IMR-90 (cell line): ENCODE measurements around the gene AHR. TPM values are rescaled to one million over a fixed set of nuclear protein-coding genes. Genes with fewer than 3 reads are reported as not detected.

Experiments used
- ATAC-seq: fragments of 200-7000 bp; cut with Tn5 transposase; 2 replicates; pipeline ENCODE4 v1.9.1; 2020; ENCODE audit warnings: low read depth, mild to moderate bottlenecking, moderate library complexity
- BruUV-seq: library from RNA; stranded (reverse); fragments of 400-500 nt; replicated peaks from 2 replicates; lab custom pipeline; 2021; lab: Mats Ljungman, UMichigan
- CTCF ChIA-PET: fragments of 300-600 bp; formaldehyde crosslinking; extraction: SDS; loops from one replicate; lab custom pipeline; 2021; ENCODE audit warnings: antibody characterized with exemption; lab: Yijun Ruan, JAX
- POLR2A ChIA-PET: fragments of 300-600 bp; sonication (Branson Sonifier 250); formaldehyde crosslinking; loops from one replicate; lab custom pipeline; 2022; ENCODE audit warnings: antibody characterized with exemption; ENCODE audit not compliant: unreplicated experiment; lab: Charles Lee
- DNase-seq: peaks from one replicate; pipeline ENCODE4 v3.0.0; 2013
- H2AFZ ChIP-seq: replicated peaks from 2 replicates; pipeline ENCODE3; 2013; ENCODE audit warnings: low read length, mild to moderate bottlenecking; ENCODE audit not compliant: poor library complexity
- H2AK5ac ChIP-seq: 2 replicates; pipeline ENCODE4 v1.6.1; 2013; ENCODE audit warnings: low read depth, low read length, inconsistent platforms
- H2AK9ac ChIP-seq: replicated peaks from 2 replicates; pipeline ENCODE3; 2013; ENCODE audit warnings: mild to moderate bottlenecking, low read depth, low read length, moderate library complexity; ENCODE audit not compliant: poor library complexity
- H2BK120ac ChIP-seq: 2 replicates; pipeline ENCODE4 v1.6.1; 2013; ENCODE audit warnings: low read depth, low read length, inconsistent platforms
- H2BK15ac ChIP-seq: 3 replicates; pipeline ENCODE4 v1.6.1; 2013; ENCODE audit warnings: low read depth, low read length, inconsistent platforms
- H2BK20ac ChIP-seq: 2 replicates; pipeline ENCODE4 v1.6.1; 2013; ENCODE audit warnings: low read depth, mild to moderate bottlenecking, inconsistent platforms, low read length, moderate library complexity
- H2BK5ac ChIP-seq: 2 replicates; pipeline ENCODE4 v1.6.1; 2013; ENCODE audit warnings: mild to moderate bottlenecking, low read depth, low read length, inconsistent platforms; ENCODE audit not compliant: poor library complexity, severe bottlenecking
- H3K14ac ChIP-seq: replicated peaks from 2 replicates; pipeline ENCODE4 v1.6.1; 2013; ENCODE audit warnings: low read depth, low read length, inconsistent platforms
- H3K18ac ChIP-seq: 2 replicates; pipeline ENCODE4 v1.6.1; 2013; ENCODE audit warnings: low read depth, low read length, control low read depth
- H3K23ac ChIP-seq: 2 replicates; pipeline ENCODE4 v1.6.1; 2013; ENCODE audit warnings: low read depth, low read length, inconsistent platforms
- H3K27ac ChIP-seq: 2 replicates; pipeline ENCODE4 v1.5.1; 2013; ENCODE audit warnings: mild to moderate bottlenecking, control low read depth, low read length; ENCODE audit not compliant: insufficient read depth
- H3K27me3 ChIP-seq: 2 replicates; pipeline ENCODE4 v1.6.1; 2013; ENCODE audit warnings: low read length; ENCODE audit not compliant: control insufficient read depth, insufficient read depth
- H3K36me3 ChIP-seq: 2 replicates; pipeline ENCODE4 v1.6.1; 2013; ENCODE audit warnings: low read length, mixed read lengths; ENCODE audit not compliant: control insufficient read depth, insufficient read depth
- H3K4ac ChIP-seq: 2 replicates; pipeline ENCODE4 v1.6.1; 2013; ENCODE audit warnings: low read depth, low read length, inconsistent platforms
- H3K4me1 ChIP-seq: 2 replicates; pipeline ENCODE4 v1.6.1; 2013; ENCODE audit warnings: low read length, mixed read lengths; ENCODE audit not compliant: control insufficient read depth, insufficient read depth
- H3K4me2 ChIP-seq: 2 replicates; pipeline ENCODE4 v1.6.1; 2013; ENCODE audit warnings: low read depth, mild to moderate bottlenecking, control low read depth, low read length, moderate library complexity
- H3K4me3 ChIP-seq: 2 replicates; pipeline ENCODE4 v1.5.1; 2013; ENCODE audit warnings: low read depth, mild to moderate bottlenecking, control low read depth, low read length, moderate library complexity; ENCODE audit not compliant: insufficient read depth
- H3K56ac ChIP-seq: 2 replicates; pipeline ENCODE4 v1.6.1; 2013; ENCODE audit warnings: low read length, inconsistent platforms; ENCODE audit not compliant: insufficient read depth; ENCODE audit errors: extremely low read depth
- H3K79me1 ChIP-seq, 2 experiments: 2 replicates each; pipeline ENCODE4 v1.6.1; 2013; ENCODE audit warnings: low read length in 2 of 2, inconsistent platforms in 1 of 2, low read depth in 1 of 2
- H3K9ac ChIP-seq: 2 replicates; pipeline ENCODE4 v1.6.1; 2013; ENCODE audit warnings: low read depth, low read length, control low read depth
- H3K9me1 ChIP-seq: 2 replicates; pipeline ENCODE4 v1.6.1; 2013; ENCODE audit warnings: low read length, inconsistent platforms; ENCODE audit not compliant: insufficient read depth
- H3K9me3 ChIP-seq: 2 replicates; pipeline ENCODE4 v1.6.1; 2013; ENCODE audit warnings: low read length; ENCODE audit not compliant: control insufficient read depth, insufficient read depth
- H4K20me1 ChIP-seq: 2 replicates; pipeline ENCODE4 v1.6.1; 2013; ENCODE audit warnings: low read length, inconsistent platforms; ENCODE audit not compliant: insufficient read depth
- H4K5ac ChIP-seq: 2 replicates; pipeline ENCODE4 v1.6.1; 2013; ENCODE audit warnings: mild to moderate bottlenecking, low read depth, low read length, control low read depth
- H4K8ac ChIP-seq, 2 experiments: 2 replicates each; pipeline ENCODE4 v1.6.1; 2013; ENCODE audit warnings: low read depth in 2 of 2, low read length in 2 of 2, control low read depth in 1 of 2, inconsistent platforms in 1 of 2
- H4K91ac ChIP-seq: 2 replicates; pipeline ENCODE4 v1.6.1; 2013; ENCODE audit warnings: low read depth, low read length, inconsistent platforms; ENCODE audit not compliant: insufficient read depth
- CEBPB ChIP-seq: IDR thresholded peaks from 2 replicates; pipeline ENCODE4 v1.6.1; 2012; ENCODE audit warnings: low read depth, low read length, improper control_type of control experiment
- WGBS, 2 experiments: methylation state at CpG; one replicate each; pipeline versions ENCODE4 v1.1.5 to v1.1.7; 2013; ENCODE audit warnings: missing lambda C conversion rate in 2 of 2; ENCODE audit not compliant: insufficient read length in 1 of 2; ENCODE audit errors: extremely low coverage in 2 of 2; 5-methylcytosine and 5-hydroxymethylcytosine counted together
- dilution Hi-C: fragments of 300-500 bp; cut with HindIII; formaldehyde crosslinking; loops from one replicate; pipeline ENCODE4 v1.14.3; 2018; ENCODE audit warnings: low sequenced_read_pairs; ENCODE audit not compliant: unreplicated experiment
- in situ Hi-C: fragments of 300-500 bp; cut with MboI; formaldehyde crosslinking; loops from 3 replicates; pipeline ENCODE4 v1.14.3; 2019; ENCODE audit warnings: low sequenced_read_pairs, inconsistent platforms, mixed read lengths
- intact Hi-C: fragments of 100-400 bp; cut with micrococcal nuclease; formaldehyde crosslinking; loops from 2 replicates; pipeline ENCODE4 v1.10.0; 2022
- polyA plus RNA-seq, 3 experiments: library from polyadenylated mRNA; depleted of rRNA; stranded (reverse); fragments of >200 nt; gene quantifications; 2 replicates each; pipeline ENCODE4 v1.2.3, GENCODE V29; 2012; ENCODE audit warnings: low replicate concordance in 1 of 3
- total RNA-seq: library from RNA; depleted of rRNA; stranded (reverse); fragments of >200 nt; gene quantifications from 2 replicates; pipeline ENCODE4 v1.2.3, GENCODE V29; 2012
- TF ChIP-seq, protein P1 (sequence below): fragments of 150-350 bp; IDR thresholded peaks from 2 replicates; pipeline ENCODE4 v1.6.1; 2016; ENCODE audit warnings: low read depth, mild to moderate bottlenecking, low read length, moderate library complexity, borderline replicate concordance

AHR gene
- total and polyA plus RNA-seq, 2 of the 4 experiments (the other 2 are of a cell fraction) = 6.9 to 55.2 TPM

- Histone ChIP-seq H4K91ac (peak overlapping the region; percentile 80), H3K4me3 (no peak overlapping the region), H3K56ac (peak overlapping the region; percentile 27; the same call in 1 of the 2 replicates), H2AK5ac (peak overlapping the region; percentile 37), H3K9me3 (no peaks in the 10 kb centered on the region), H3K4me2 (peak overlapping the region; percentile 44; the same call in 1 of the 2 replicates), H3K4me1 (peaks cover 27% of the 10 kb centered on the region), H2BK15ac (peak overlapping the region; percentile 71; the same call in 2 of the 3 replicates), H4K20me1 (no peaks in the 10 kb centered on the region), H3K27ac (peak overlapping the region; percentile 85), H2BK5ac (peak overlapping the region; percentile 99), H3K79me1 (peaks cover 0 to 5% of the 10 kb centered on the region in 2 experiments; a peak in 1 of 4 replicates), H3K27me3 (no peaks in the 10 kb centered on the region), H3K36me3 (no peaks in the 10 kb centered on the region), H3K14ac (peak overlapping the region; percentile 91), H2BK120ac (peak overlapping the region; percentile 99), H3K9me1 (peaks cover 17% of the 10 kb centered on the region), H4K8ac (peak overlapping the region; percentile 61 to 85), H3K18ac (peak overlapping the region; percentile 96), H2AFZ (peak overlapping the region; percentile 70), H3K9ac (no peak overlapping the region), H4K5ac (peak overlapping the region; percentile 97), H2BK20ac (peak overlapping the region; percentile 87), H3K23ac (peak overlapping the region; percentile 70), H3K4ac (peak overlapping the region; percentile 77), H2AK9ac (no peak overlapping the region)
- ATAC-seq (no peak), DNase-seq (peak; percentile 13)
- dilution Hi-C loops = no loop called here
- 0 out of 2 replicates have a peak, but pooled peaks have one; percentile 10 for TF ChIP-seq CEBPB
- TF ChIP-seq, protein P1, sequence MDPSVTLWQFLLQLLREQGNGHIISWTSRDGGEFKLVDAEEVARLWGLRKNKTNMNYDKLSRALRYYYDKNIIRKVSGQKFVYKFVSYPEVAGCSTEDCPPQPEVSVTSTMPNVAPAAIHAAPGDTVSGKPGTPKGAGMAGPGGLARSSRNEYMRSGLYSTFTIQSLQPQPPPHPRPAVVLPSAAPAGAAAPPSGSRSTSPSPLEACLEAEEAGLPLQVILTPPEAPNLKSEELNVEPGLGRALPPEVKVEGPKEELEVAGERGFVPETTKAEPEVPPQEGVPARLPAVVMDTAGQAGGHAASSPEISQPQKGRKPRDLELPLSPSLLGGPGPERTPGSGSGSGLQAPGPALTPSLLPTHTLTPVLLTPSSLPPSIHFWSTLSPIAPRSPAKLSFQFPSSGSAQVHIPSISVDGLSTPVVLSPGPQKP = no peak
- BruUV-seq = no TSS peak
- intact Hi-C loops = no loop called here
- WGBS, 2 experiments = no CpG with 5 or more reads among the region's 3 CpGs
- in situ Hi-C loops = no loop called here
- POLR2A ChIA-PET = interaction anchor here (0.7 kb wide), 1 partner anchor 410 kb away, joined by 3 read pairs; no protein-coding TSS in a partner anchor
- CTCF ChIA-PET = interaction anchor here (0.5 to 0.7 kb wide), 2 partner anchors 35 to 1034 kb away, joined by 4 read pairs; no protein-coding TSS in a partner anchor
Observed at GRCh38 chr7:17368856-17369524, 70.5 kb downstream of the AHR start.
